ENCODE measurements around the gene IQSEC2.

Gene IQSEC2

GRCh38 chrX:53300157-53300556 is 18.8 kb upstream of the IQSEC2 start:
- TF ChIP-seq, protein P1, sequence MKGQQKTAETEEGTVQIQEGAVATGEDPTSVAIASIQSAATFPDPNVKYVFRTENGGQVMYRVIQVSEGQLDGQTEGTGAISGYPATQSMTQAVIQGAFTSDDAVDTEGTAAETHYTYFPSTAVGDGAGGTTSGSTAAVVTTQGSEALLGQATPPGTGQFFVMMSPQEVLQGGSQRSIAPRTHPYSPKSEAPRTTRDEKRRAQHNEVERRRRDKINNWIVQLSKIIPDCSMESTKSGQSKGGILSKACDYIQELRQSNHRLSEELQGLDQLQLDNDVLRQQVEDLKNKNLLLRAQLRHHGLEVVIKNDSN (IDR thresholded peaks at IDR 0.05), result no peak
- TF ChIP-seq TEAD4 (IDR thresholded peaks at IDR 0.05), result no peak
- no peak for TF ChIP-seq NFIC (IDR thresholded peaks at IDR 0.05)
- TF ChIP-seq EGR1 (IDR thresholded peaks at IDR 0.05), result no peak
- TF ChIP-seq ZBTB7A (IDR thresholded peaks at IDR 0.05; ENCODE audit: low read depth), result no peak
- TF ChIP-seq TAF1 (IDR thresholded peaks at IDR 0.05; ENCODE audit: low read depth), result no peak
- no peak for TF ChIP-seq YY1 (IDR thresholded peaks at IDR 0.05; ENCODE audit: low read depth)
- no peak for TF ChIP-seq REST (IDR thresholded peaks at IDR 0.05; ENCODE audit: low read depth)
- no peak for TF ChIP-seq FOXM1 (IDR thresholded peaks at IDR 0.05; ENCODE audit: borderline replicate concordance, low read depth)
- TF ChIP-seq CEBPB (IDR thresholded peaks at IDR 0.05), result no peak
- TF ChIP-seq, protein P2, sequence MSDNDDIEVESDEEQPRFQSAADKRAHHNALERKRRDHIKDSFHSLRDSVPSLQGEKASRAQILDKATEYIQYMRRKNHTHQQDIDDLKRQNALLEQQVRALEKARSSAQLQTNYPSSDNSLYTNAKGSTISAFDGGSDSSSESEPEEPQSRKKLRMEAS (IDR thresholded peaks at IDR 0.05), result no peak
- no peak for TF ChIP-seq CREB1 (IDR thresholded peaks at IDR 0.05; ENCODE audit: low read depth)
- no peak for TF ChIP-seq EP300 (IDR thresholded peaks at IDR 0.05; ENCODE audit: borderline replicate concordance)
- no peak for TF ChIP-seq RAD21 (IDR thresholded peaks at IDR 0.05; ENCODE audit: low read depth)
- no peak for TF ChIP-seq TCF12 (IDR thresholded peaks at IDR 0.05; ENCODE audit: low read depth)

- TF ChIP-seq TCF12 (IDR thresholded peaks at IDR 0.05; ENCODE audit: low read depth), result no peak
- no peak for TF ChIP-seq TAF1 (IDR thresholded peaks at IDR 0.05; ENCODE audit: low read depth)
- TF ChIP-seq, protein P1 (IDR thresholded peaks at IDR 0.05), result no peak
- no peak for TF ChIP-seq TEAD4 (IDR thresholded peaks at IDR 0.05)
- TF ChIP-seq CREB1 (IDR thresholded peaks at IDR 0.05; ENCODE audit: low read depth), result no peak
- no peak for TF ChIP-seq FOXM1 (IDR thresholded peaks at IDR 0.05; ENCODE audit: borderline replicate concordance, low read depth)
- TF ChIP-seq NFIC (IDR thresholded peaks at IDR 0.05), result no peak
- TF ChIP-seq EGR1 (IDR thresholded peaks at IDR 0.05), result no peak
- TF ChIP-seq CEBPB (IDR thresholded peaks at IDR 0.05), result no peak
- TF ChIP-seq EP300 (IDR thresholded peaks at IDR 0.05; ENCODE audit: borderline replicate concordance), result no peak
- TF ChIP-seq REST (IDR thresholded peaks at IDR 0.05; ENCODE audit: low read depth), result no peak
- TF ChIP-seq, protein P2 (IDR thresholded peaks at IDR 0.05), result no peak
- TF ChIP-seq ZBTB7A (IDR thresholded peaks at IDR 0.05; ENCODE audit: low read depth), result no peak
- no peak for TF ChIP-seq RAD21 (IDR thresholded peaks at IDR 0.05; ENCODE audit: low read depth)
- no peak for TF ChIP-seq YY1 (IDR thresholded peaks at IDR 0.05; ENCODE audit: low read depth)
Observed at GRCh38 chrX:53294024-53294648, 12.8 kb upstream of the IQSEC2 start.

DNA sequence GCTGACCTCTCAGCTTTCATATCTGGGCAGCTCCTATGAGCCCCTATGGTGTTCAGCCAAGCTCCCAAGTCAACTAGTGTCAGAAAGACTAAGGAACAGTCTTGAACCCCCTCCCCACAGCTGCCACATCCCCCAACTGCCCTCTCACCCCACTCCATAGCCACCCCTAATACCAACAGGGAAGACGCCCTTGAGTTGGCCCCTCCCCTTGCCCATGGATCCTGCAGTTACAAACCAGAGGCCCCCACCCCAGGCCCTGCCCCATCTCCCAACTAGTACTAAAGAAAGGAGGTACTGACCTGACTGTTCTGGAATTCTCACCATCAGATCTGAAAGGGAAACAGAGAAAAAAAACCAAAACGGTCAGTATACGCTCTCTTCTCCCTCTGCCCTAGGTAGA is 10.2 kb upstream of the IQSEC2 start:
- TF ChIP-seq, protein P1 (IDR thresholded peaks at IDR 0.05), result no peak
- TF ChIP-seq TEAD4 (IDR thresholded peaks at IDR 0.05) (no peak), ZBTB7A (IDR thresholded peaks at IDR 0.05; ENCODE audit: low read depth) (no peak), CEBPB (IDR thresholded peaks at IDR 0.05) (no peak), YY1 (IDR thresholded peaks at IDR 0.05; ENCODE audit: low read depth) (no peak), REST (IDR thresholded peaks at IDR 0.05; ENCODE audit: low read depth) (no peak), TCF12 (IDR thresholded peaks at IDR 0.05; ENCODE audit: low read depth) (no peak), FOXM1 (IDR thresholded peaks at IDR 0.05; ENCODE audit: borderline replicate concordance, low read depth) (no peak), EGR1 (IDR thresholded peaks at IDR 0.05) (no peak), EP300 (IDR thresholded peaks at IDR 0.05; ENCODE audit: borderline replicate concordance) (no peak)
